Fibroblast of lung (primary cell): Measurements from ENCODE around the gene GNAO1.

Source experiments
- CTCF ChIP-seq, 2 donors: IDR thresholded peaks in 1 of 2; conservative IDR thresholded peaks in 1 of 2; 1 replicate in 1 of 2; 2 replicates in 1 of 2; pipeline ENCODE4 v1.5.1; 2011 to 2012; ENCODE audit warnings: low read length in 2 of 2, control low read depth in 1 of 2, inconsistent platforms in 1 of 2, low read depth in 1 of 2, mild to moderate bottlenecking in 1 of 2
- EZH2 ChIP-seq: IDR thresholded peaks from 2 replicates; pipeline ENCODE4 v1.5.1; 2012; ENCODE audit warnings: low read length, control low read depth, mild to moderate bottlenecking; ENCODE audit errors: missing control alignments

GRCh38 chr16:56266641-56267607 is 75.6 kb downstream of the GNAO1 start:
- no peak for TF ChIP-seq CTCF (conservative IDR thresholded peaks at IDR 0.05 in 1 of 2, IDR thresholded peaks at IDR 0.05 in 1 of 2; ENCODE audit: low read depth in 1 of 2, low read length in 2 of 2)
- no peak for TF ChIP-seq EZH2
